Kidney (tissue), 14 donors: ENCODE measurements around the gene OR6B1. TPM values are rescaled to one million over a fixed set of nuclear protein-coding genes. Genes with fewer than 3 reads are reported as not detected.

Experiments
- DNase-seq, 5 donors: peaks; one replicate each; pipeline ENCODE4 v3.0.0-alpha.2; 2013 to 2020
- FAIRE-seq: peaks from 2 replicates; lab custom pipeline; 2012; peaks lifted over from hg19 to GRCh38; lab: Jason Lieb, UNC
- H3K27ac ChIP-seq, 2 donors: one replicate each; pipeline ENCODE4 v1.7.0; 2013; ENCODE audit warnings: low read depth in 2 of 2, low read length in 2 of 2, inconsistent platforms in 1 of 2
- H3K27me3 ChIP-seq: one replicate; pipeline ENCODE4 v1.7.1; 2013; ENCODE audit warnings: low read length, inconsistent platforms; ENCODE audit not compliant: control insufficient read depth, insufficient read depth
- H3K36me3 ChIP-seq, 3 donors: one replicate each; pipeline versions ENCODE4 v1.7.0 to v1.7.1; 2013; ENCODE audit warnings: low read length in 3 of 3, control low read depth in 1 of 3, inconsistent platforms in 1 of 3; ENCODE audit not compliant: insufficient read depth in 3 of 3, control insufficient read depth in 2 of 3
- H3K4me1 ChIP-seq, 3 donors: one replicate each; pipeline versions ENCODE4 v1.7.0 to v1.7.1; 2013; ENCODE audit warnings: low read length in 3 of 3, inconsistent platforms in 1 of 3, low read depth in 1 of 3; ENCODE audit not compliant: control insufficient read depth in 2 of 3, insufficient read depth in 2 of 3
- H3K4me3 ChIP-seq, 3 donors: one replicate each; pipeline versions ENCODE4 v1.7.0 to v1.8.1; 2013; ENCODE audit warnings: low read length in 3 of 3, control low read depth in 1 of 3, inconsistent platforms in 1 of 3
- H3K9ac ChIP-seq, 3 donors: one replicate each; pipeline versions ENCODE4 v1.7.0 to v1.7.1; 2013; ENCODE audit warnings: low read length in 3 of 3, control low read depth in 1 of 3, inconsistent platforms in 1 of 3
- H3K9me3 ChIP-seq, 3 donors: one replicate each; pipeline versions ENCODE4 v1.7.0 to v1.7.1; 2013; ENCODE audit warnings: low read length in 3 of 3, control low read depth in 1 of 3, inconsistent platforms in 1 of 3; ENCODE audit not compliant: control insufficient read depth in 2 of 3, insufficient read depth in 1 of 3
- CTCF ChIP-seq: IDR thresholded peaks from 3 replicates; pipeline ENCODE4 v1.5.1; 2012; ENCODE audit warnings: mild to moderate bottlenecking, moderate library complexity, borderline replicate concordance; ENCODE audit not compliant: insufficient read depth; ENCODE audit errors: extremely low read depth
- intact Hi-C: fragments of 100-400 bp; cut with DNase I; formaldehyde crosslinking; loops from one replicate; pipeline ENCODE4 v1.11.1; 2022
- polyA plus RNA-seq: library from polyadenylated mRNA; stranded (reverse); fragments of 350-450 nt; fragmentation: Illumina TruSeq; extraction: RNeasy Lipid Tissue Mini Kit (QIAGEN cat#74804); gene quantifications from one replicate; pipeline ENCODE4 v1.2.3, GENCODE V29; 2014; ENCODE audit warnings: low read depth, low replicate concordance; ENCODE audit not compliant: insufficient read depth
- total RNA-seq: library from RNA; stranded (reverse); fragmentation: NEBNext Ultra II Directional; extraction: Animal tissue kit (Norgen Biotek cat#: 25700); gene quantifications from one replicate; pipeline ENCODE4 v1.2.1, GENCODE V29; 2021
- donor health status: control.
- donor health status: control.
- donor health status: control.
- donor health status: control.
- donor health status: control.
- donor health status: DM: yes; HTN: yes; CAD: no.
- donor health status: Normal renal cell carcinoma (clear cell type).

The OR6B1 gene
- total and polyA plus RNA-seq, 2 donors from 2014 or later = not detected

GRCh38 chr7:143965280-143965679 is 34.8 kb upstream of the OR6B1 start:
- FAIRE-seq (no peak), DNase-seq (no peak)
- intact Hi-C loops = no loop called here
- Histone ChIP-seq H3K4me1 (no peaks in the 10 kb centered on the region), H3K9me3 (no peaks in the 10 kb centered on the region), H3K4me3 (no peak overlapping the region), H3K36me3 (no peaks in the 10 kb centered on the region), H3K9ac (no peak overlapping the region), H3K27ac (no peak overlapping the region), H3K27me3 (no peaks in the 10 kb centered on the region)
- no peak for TF ChIP-seq CTCF

GRCh38 chr7:143967398-143967797 is 32.7 kb upstream of the OR6B1 start:
- no peak for DNase-seq
- Histone ChIP-seq H3K9me3 (no peaks in the 10 kb centered on the region), H3K27me3 (no peaks in the 10 kb centered on the region), H3K36me3 (no peaks in the 10 kb centered on the region), H3K9ac (no peak overlapping the region), H3K27ac (no peak overlapping the region), H3K4me3 (no peak overlapping the region), H3K4me1 (no peaks in the 10 kb centered on the region)
- no peak for FAIRE-seq
- no peak for TF ChIP-seq CTCF
- intact Hi-C loops = no loop called here

- Histone ChIP-seq H3K27me3 (no peaks in the 10 kb centered on the region), H3K27ac (no peak overlapping the region), H3K9me3 (no peaks in the 10 kb centered on the region), H3K36me3 (no peaks in the 10 kb centered on the region), H3K4me1 (no peaks in the 10 kb centered on the region), H3K9ac (no peak overlapping the region), H3K4me3 (no peak overlapping the region)
- FAIRE-seq (no peak), DNase-seq (no peak)
- intact Hi-C loops = no loop called here
- TF ChIP-seq CTCF = no peak
Observed at GRCh38 chr7:143973870-143974416, 26.2 kb upstream of the OR6B1 start.

- TF ChIP-seq CTCF = no peak
- no peak for FAIRE-seq
- no peaks in the 10 kb centered on the region for H3K9me3 ChIP-seq
- no peak overlapping the region for H3K4me3 ChIP-seq
- no peaks in the 10 kb centered on the region for H3K27me3 ChIP-seq
- H3K4me1 ChIP-seq = no peaks in the 10 kb centered on the region
- H3K27ac ChIP-seq = no peak overlapping the region
- no peak overlapping the region for H3K9ac ChIP-seq
- no peak for DNase-seq
- intact Hi-C loops = no loop called here
- no peaks in the 10 kb centered on the region for H3K36me3 ChIP-seq
Observed at GRCh38 chr7:143974459-143974858, 25.7 kb upstream of the OR6B1 start.
